HepG2 (cell line): ENCODE data around the gene RPS28. TPM values are rescaled to one million over a fixed set of nuclear protein-coding genes. Genes with fewer than 3 reads are reported as not detected.

ENCODE experiments used
- ATF7 ChIP-seq, 2 experiments: fragments of 450-650 bp in 1 of 2; sonication (generic) in 1 of 2; formaldehyde crosslinking in 1 of 2; IDR thresholded peaks; 2 replicates each; pipeline versions ENCODE4 v1.4.0 to v1.6.1; 2016 to 2020; ENCODE audit warnings: antibody characterized with exemption in 1 of 2, mild to moderate bottlenecking in 1 of 2, missing genetic modification reagents in 1 of 2
- BRCA1 ChIP-seq: sonication (generic); formaldehyde crosslinking; IDR thresholded peaks from 2 replicates; pipeline ENCODE4 v1.4.0; 2020; ENCODE audit warnings: missing genetic modification reagents
- IKZF5 ChIP-seq: IDR thresholded peaks from 2 replicates; pipeline ENCODE4 v1.6.1; 2018; ENCODE audit warnings: missing genetic modification reagents, mild to moderate bottlenecking, missing compliant biosample characterization
- NKX3-1 ChIP-seq: sonication (generic); formaldehyde crosslinking; IDR thresholded peaks from 2 replicates; pipeline ENCODE4 v1.5.0; 2020; ENCODE audit warnings: missing genetic modification reagents
- PHF21A ChIP-seq: sonication (generic); formaldehyde crosslinking; IDR thresholded peaks from 2 replicates; pipeline ENCODE4 v1.5.0; 2020; ENCODE audit warnings: mild to moderate bottlenecking, missing genetic modification reagents
- SNRNP70 ChIP-seq: fragments of 200-400 bp; formaldehyde crosslinking; IDR thresholded peaks from 2 replicates; pipeline ENCODE4 v1.6.1; 2017; ENCODE audit warnings: mild to moderate bottlenecking, low read depth, low read length, moderate library complexity
- ZFY ChIP-seq: sonication (generic); formaldehyde crosslinking; IDR thresholded peaks from 2 replicates; pipeline ENCODE4 v1.4.0; 2020; ENCODE audit warnings: missing genetic modification reagents
- ZKSCAN8 ChIP-seq: IDR thresholded peaks from 2 replicates; pipeline ENCODE4 v1.6.1; 2016; ENCODE audit warnings: borderline replicate concordance, missing genetic modification reagents, missing compliant biosample characterization
- ZNF124 ChIP-seq: sonication (generic); formaldehyde crosslinking; IDR thresholded peaks from 2 replicates; pipeline ENCODE4 v1.4.0; 2020; ENCODE audit warnings: missing genetic modification reagents
- ZNF136 ChIP-seq: sonication (generic); formaldehyde crosslinking; IDR thresholded peaks from 2 replicates; pipeline ENCODE4 v1.8.1; 2022; ENCODE audit warnings: low read depth, mild to moderate bottlenecking, moderate library complexity, missing genetic modification reagents
- ZNF205 ChIP-seq: IDR thresholded peaks from 2 replicates; pipeline ENCODE4 v1.6.1; 2018; ENCODE audit warnings: missing biosample characterization, missing genetic modification reagents
- ZNF24 ChIP-seq: fragments of 450-650 bp; IDR thresholded peaks from 2 replicates; pipeline ENCODE4 v1.6.1; 2017; ENCODE audit warnings: antibody characterized with exemption, mild to moderate bottlenecking
- ZNF253 ChIP-seq: sonication (generic); formaldehyde crosslinking; IDR thresholded peaks from 2 replicates; pipeline ENCODE4 v1.8.0; 2022; ENCODE audit warnings: mild to moderate bottlenecking, missing genetic modification reagents, borderline replicate concordance
- ZNF333 ChIP-seq: sonication (generic); formaldehyde crosslinking; IDR thresholded peaks from 2 replicates; pipeline ENCODE4 v1.4.0; 2020; ENCODE audit warnings: mild to moderate bottlenecking, missing genetic modification reagents, borderline replicate concordance
- ZNF337 ChIP-seq: sonication (generic); formaldehyde crosslinking; IDR thresholded peaks from 2 replicates; pipeline ENCODE4 v1.5.1; 2020; ENCODE audit warnings: missing genetic modification reagents, low read depth, mild to moderate bottlenecking, borderline replicate concordance
- ZNF503 ChIP-seq: sonication (generic); formaldehyde crosslinking; IDR thresholded peaks from 2 replicates; pipeline ENCODE4 v1.4.0; 2020; ENCODE audit warnings: missing genetic modification reagents
- ZNF562 ChIP-seq: sonication (generic); formaldehyde crosslinking; IDR thresholded peaks from 2 replicates; pipeline ENCODE4 v1.8.0; 2022; ENCODE audit warnings: missing genetic modification reagents, borderline replicate concordance
- ZNF7 ChIP-seq: IDR thresholded peaks from 2 replicates; pipeline ENCODE4 v1.6.1; 2016; ENCODE audit warnings: missing biosample characterization, missing genetic modification reagents
- ZNF775 ChIP-seq: sonication (generic); formaldehyde crosslinking; IDR thresholded peaks from 2 replicates; pipeline ENCODE4 v1.4.0; 2020; ENCODE audit warnings: missing genetic modification reagents, mild to moderate bottlenecking, moderate library complexity, borderline replicate concordance
- ZNF788 ChIP-seq: sonication (generic); formaldehyde crosslinking; IDR thresholded peaks from 2 replicates; pipeline ENCODE4 v1.5.0; 2020; ENCODE audit warnings: mild to moderate bottlenecking, missing genetic modification reagents, borderline replicate concordance
- ZNF83 ChIP-seq: sonication (generic); formaldehyde crosslinking; IDR thresholded peaks from 2 replicates; pipeline ENCODE4 v1.4.0; 2020; ENCODE audit warnings: missing genetic modification reagents, mild to moderate bottlenecking, borderline replicate concordance
- ZSCAN21 ChIP-seq: sonication (generic); formaldehyde crosslinking; IDR thresholded peaks from 2 replicates; pipeline ENCODE4 v1.8.0; 2022; ENCODE audit warnings: mild to moderate bottlenecking, missing genetic modification reagents, moderate library complexity, borderline replicate concordance
- polyA plus RNA-seq, 8 experiments: library from polyadenylated mRNA; depleted of rRNA in 3 of 8; stranded (reverse) in 7 of 8; unstranded in 1 of 8; fragments of >200 nt; fragmentation: Illumina TruSeq in 4 of 8; extraction: Trizol in 4 of 8; gene quantifications; 2 replicates each; pipeline versions ENCODE4 v1.2.1 to v1.2.3, GENCODE V29; 2011 to 2016; ENCODE audit warnings: low read depth in 4 of 8, missing spikeins in 1 of 8, mixed read lengths in 1 of 8; ENCODE audit not compliant: insufficient read depth in 1 of 8
- total RNA-seq, 5 experiments: library from RNA; depleted of rRNA; stranded (reverse); fragments of >200 nt; fragmentation: Illumina TruSeq; extraction: Trizol; gene quantifications; 2 replicates each; pipeline ENCODE4 v1.2.3, GENCODE V29; 2016; ENCODE audit warnings: low read depth in 1 of 5
- TF ChIP-seq, protein P1 (sequence below): sonication (generic); formaldehyde crosslinking; IDR thresholded peaks from 2 replicates; pipeline ENCODE4 v1.8.0; 2022; ENCODE audit warnings: mild to moderate bottlenecking, missing genetic modification reagents, moderate library complexity
- TF ChIP-seq, protein P2 (sequence below): sonication (generic); formaldehyde crosslinking; IDR thresholded peaks from 2 replicates; pipeline ENCODE4 v1.4.0; 2020; ENCODE audit warnings: missing genetic modification reagents

RPS28 gene
- total and polyA plus RNA-seq, 2 of the 13 experiments (the other 11 are each of a cell fraction or from before 2014, with no cell fraction given) = 281 to 545 TPM

GRCh38 chr19:8355631-8356402 lies 34.5 kb downstream of the RPS28 start (continued):
- TF ChIP-seq IKZF5 (CRISPR knock-in tag) (no peak; the same call in 1 of the 2 replicates), ZKSCAN8 (CRISPR knock-in tag) (0 out of 2 replicates have a peak, but pooled peaks have one; percentile 32), ZNF83 (no peak), ATF7 (IDR thresholded peaks at IDR 0.05) (no peak), ATF7 (CRISPR knock-in tag; IDR thresholded peaks at IDR 0.05) (no peak), ZNF124 (CRISPR knock-in tag) (no peak), ZFY (CRISPR knock-in tag) (no peak), ZNF24 (no peak), NKX3-1 (CRISPR knock-in tag) (no peak), ZNF253 (CRISPR knock-in tag) (no peak), PHF21A (CRISPR knock-in tag) (peak; percentile 50; the same call in 1 of the 2 replicates), ZNF333 (no peak), ZNF503 (CRISPR knock-in tag) (no peak), ZNF775 (CRISPR knock-in tag) (no peak), ZNF205 (CRISPR knock-in tag) (no peak), ZNF337 (CRISPR knock-in tag) (peak; percentile 64; the same call in 1 of the 2 replicates), BRCA1 (no peak), ZNF7 (CRISPR knock-in tag) (no peak), ZSCAN21 (CRISPR knock-in tag) (no peak), ZNF136 (CRISPR knock-in tag) (no peak), SNRNP70 (no peak), ZNF562 (CRISPR knock-in tag) (no peak), ZNF788 (CRISPR knock-in tag) (no peak; the same call in 1 of the 2 replicates)
- TF ChIP-seq, protein P1, sequence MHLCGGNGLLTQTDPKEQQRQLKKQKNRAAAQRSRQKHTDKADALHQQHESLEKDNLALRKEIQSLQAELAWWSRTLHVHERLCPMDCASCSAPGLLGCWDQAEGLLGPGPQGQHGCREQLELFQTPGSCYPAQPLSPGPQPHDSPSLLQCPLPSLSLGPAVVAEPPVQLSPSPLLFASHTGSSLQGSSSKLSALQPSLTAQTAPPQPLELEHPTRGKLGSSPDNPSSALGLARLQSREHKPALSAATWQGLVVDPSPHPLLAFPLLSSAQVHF (CRISPR knock-in tag) = no peak
- TF ChIP-seq, protein P2, sequence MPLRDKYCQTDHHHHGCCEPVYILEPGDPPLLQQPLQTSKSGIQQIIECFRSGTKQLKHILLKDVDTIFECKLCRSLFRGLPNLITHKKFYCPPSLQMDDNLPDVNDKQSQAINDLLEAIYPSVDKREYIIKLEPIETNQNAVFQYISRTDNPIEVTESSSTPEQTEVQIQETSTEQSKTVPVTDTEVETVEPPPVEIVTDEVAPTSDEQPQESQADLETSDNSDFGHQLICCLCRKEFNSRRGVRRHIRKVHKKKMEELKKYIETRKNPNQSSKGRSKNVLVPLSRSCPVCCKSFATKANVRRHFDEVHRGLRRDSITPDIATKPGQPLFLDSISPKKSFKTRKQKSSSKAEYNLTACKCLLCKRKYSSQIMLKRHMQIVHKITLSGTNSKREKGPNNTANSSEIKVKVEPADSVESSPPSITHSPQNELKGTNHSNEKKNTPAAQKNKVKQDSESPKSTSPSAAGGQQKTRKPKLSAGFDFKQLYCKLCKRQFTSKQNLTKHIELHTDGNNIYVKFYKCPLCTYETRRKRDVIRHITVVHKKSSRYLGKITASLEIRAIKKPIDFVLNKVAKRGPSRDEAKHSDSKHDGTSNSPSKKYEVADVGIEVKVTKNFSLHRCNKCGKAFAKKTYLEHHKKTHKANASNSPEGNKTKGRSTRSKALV (CRISPR knock-in tag) = no peak
